Nephron (organoid): Measurements from ENCODE around the gene ACSBG1.

ENCODE experiments used
- H3K27ac Mint-ChIP-seq, 3 experiments: 2 replicates each; pipeline ENCODE4 v1.8.0; 2020; ENCODE audit warnings: mixed read lengths in 3 of 3, mild to moderate bottlenecking in 2 of 3, moderate library complexity in 1 of 3
- H3K27me3 Mint-ChIP-seq: 2 replicates; pipeline ENCODE4 v1.8.0; 2021; ENCODE audit warnings: low read depth, mild to moderate bottlenecking, moderate library complexity, mixed read lengths
- H3K36me3 Mint-ChIP-seq: 2 replicates; pipeline ENCODE4 v1.8.0; 2020; ENCODE audit warnings: low read depth, mixed read lengths
- H3K4me1 Mint-ChIP-seq: 2 replicates; pipeline ENCODE4 v1.8.0; 2020; ENCODE audit warnings: mixed read lengths
- H3K4me3 Mint-ChIP-seq, 3 experiments: 2 replicates each; pipeline ENCODE4 v1.8.0; 2020; ENCODE audit warnings: mild to moderate bottlenecking in 3 of 3, mixed read lengths in 3 of 3, moderate library complexity in 2 of 3
- H3K9me3 Mint-ChIP-seq: 2 replicates; pipeline ENCODE4 v1.8.0; 2020; ENCODE audit warnings: mixed read lengths
- CTCF ChIP-seq, 3 experiments: fragments of 200-600 bp; sonication (generic); IDR thresholded peaks; one replicate each; pipeline ENCODE4 v1.5.0; 2021; ENCODE audit warnings: antibody characterized with exemption in 3 of 3; ENCODE audit not compliant: unreplicated experiment in 3 of 3

Gene ACSBG1

GRCh38 chr15:78265137-78265460, 30.7 kb upstream of the ACSBG1 start:
- peaks cover 24% of the 10 kb centered on the region for H3K4me1 Mint-ChIP-seq
- H3K27me3 Mint-ChIP-seq, result peaks cover 9% of the 10 kb centered on the region
- no peak for TF ChIP-seq CTCF (IDR thresholded peaks at IDR 0.05; ENCODE audit: unreplicated experiment in 3 of 3)
- no peaks in the 10 kb centered on the region for H3K9me3 Mint-ChIP-seq
- H3K4me3 Mint-ChIP-seq, result no peak overlapping the region
- no peaks in the 10 kb centered on the region for H3K36me3 Mint-ChIP-seq
- H3K27ac Mint-ChIP-seq, result no peak overlapping the region

GRCh38 chr15:78264304-78265136, 30.2 kb upstream of the ACSBG1 start, which contains the start of gene DNAJA4:
DNAJA4 (plus strand) TSS chr15:78264562; CDS start chr15:78264764, 202 bp downstream.
- H3K4me1 Mint-ChIP-seq, result peaks cover 24% of the 10 kb centered on the region
- peaks cover 9% of the 10 kb centered on the region for H3K27me3 Mint-ChIP-seq
- no peak within 1 kb of the TSS for H3K4me3 Mint-ChIP-seq
- H3K36me3 Mint-ChIP-seq, result no peaks in the 10 kb centered on the region
- no peak within 1 kb of the TSS for H3K27ac Mint-ChIP-seq
- H3K9me3 Mint-ChIP-seq, result no peaks in the 10 kb centered on the region
- TF ChIP-seq CTCF (IDR thresholded peaks at IDR 0.05; ENCODE audit: unreplicated experiment in 3 of 3), result no peak

- no peaks in the 10 kb centered on the region for H3K9me3 Mint-ChIP-seq
- TF ChIP-seq CTCF (IDR thresholded peaks at IDR 0.05; ENCODE audit: unreplicated experiment in 3 of 3), result no peak
- no peak overlapping the region for H3K27ac Mint-ChIP-seq
Measured at GRCh38 chr15:78263907-78264303, 29.5 kb upstream of the ACSBG1 start.

GRCh38 chr15:78263351-78263781, 29.0 kb upstream of the ACSBG1 start:
- no peak for TF ChIP-seq CTCF (IDR thresholded peaks at IDR 0.05; ENCODE audit: unreplicated experiment in 3 of 3)
- no peaks in the 10 kb centered on the region for H3K36me3 Mint-ChIP-seq
- peaks cover 28% of the 10 kb centered on the region for H3K4me1 Mint-ChIP-seq
- no peak overlapping the region for H3K27ac Mint-ChIP-seq
- H3K27me3 Mint-ChIP-seq, result peaks cover 6% of the 10 kb centered on the region
- H3K4me3 Mint-ChIP-seq, result no peak overlapping the region
- no peaks in the 10 kb centered on the region for H3K9me3 Mint-ChIP-seq

More at GRCh38 chr15:78263907-78264303, 29.5 kb upstream of the ACSBG1 start:
- Mint-ChIP-seq H3K36me3 (no peaks in the 10 kb centered on the region), H3K4me3 (no peak overlapping the region), H3K4me1 (peaks cover 25% of the 10 kb centered on the region), H3K27me3 (peaks cover 7% of the 10 kb centered on the region)

- Mint-ChIP-seq H3K4me3 (no peak overlapping the region), H3K4me1 (peaks cover 21% of the 10 kb centered on the region), H3K36me3 (no peaks in the 10 kb centered on the region), H3K9me3 (no peaks in the 10 kb centered on the region), H3K27me3 (no peaks in the 10 kb centered on the region), H3K27ac (no peak overlapping the region)
- TF ChIP-seq CTCF (IDR thresholded peaks at IDR 0.05; ENCODE audit: unreplicated experiment in 3 of 3), result no peak
Measured at GRCh38 chr15:78261062-78261461, 26.7 kb upstream of the ACSBG1 start.

GRCh38 chr15:78260489-78260888, 26.1 kb upstream of the ACSBG1 start:
- H3K9me3 Mint-ChIP-seq, result no peaks in the 10 kb centered on the region
- no peaks in the 10 kb centered on the region for H3K27me3 Mint-ChIP-seq
- H3K4me1 Mint-ChIP-seq, result peaks cover 15% of the 10 kb centered on the region
- no peaks in the 10 kb centered on the region for H3K36me3 Mint-ChIP-seq
- H3K27ac Mint-ChIP-seq, result peak overlapping the region in 1 of 3 experiments; percentile 14
- TF ChIP-seq CTCF (IDR thresholded peaks at IDR 0.05; ENCODE audit: unreplicated experiment in 3 of 3), result no peak
- H3K4me3 Mint-ChIP-seq, result no peak overlapping the region
